HepG2 (cell line): Measurements from ENCODE around the gene IZUMO2. TPM values are rescaled to one million over a fixed set of nuclear protein-coding genes. Genes with fewer than 3 reads are reported as not detected.
"Not testable (repeated sequence)": the region's sequence is repeated elsewhere in the genome, so short reads cannot be mapped to it uniquely, and the experiment has no call there.

Source experiments
- ATAC-seq: fragments of 200-7000 bp; cut with Tn5 transposase; 3 replicates; pipeline ENCODE4 v1.9.1; 2020; ENCODE audit warnings: mild to moderate bottlenecking, moderate library complexity
- BruUV-seq: library from RNA; stranded (reverse); fragments of 400-500 nt; replicated peaks from 2 replicates; lab custom pipeline; 2021; lab: Mats Ljungman, UMichigan
- CTCF ChIA-PET: fragments of 300-600 bp; formaldehyde crosslinking; extraction: SDS; loops from one replicate; lab custom pipeline; 2021; ENCODE audit warnings: low total read pairs, inconsistent platforms, low intra/inter-chr PET ratio; lab: Yijun Ruan, JAX
- POLR2A ChIA-PET: fragments of 350-600 bp; sonication (Branson Sonifier 250); formaldehyde crosslinking; loops from one replicate; lab custom pipeline; 2020; ENCODE audit warnings: antibody characterized with exemption, inconsistent platforms; lab: Yijun Ruan, JAX
- DNase-seq: peaks from one replicate; pipeline ENCODE4 v3.0.0-alpha.2; 2015; ENCODE audit warnings: low spot score
- FAIRE-seq: peaks from 3 replicates; lab custom pipeline; 2011; peaks lifted over from hg19 to GRCh38; lab: Jason Lieb, UNC
- H2AFZ ChIP-seq: one replicate; pipeline ENCODE4 v1.6.1; 2011; ENCODE audit warnings: low read length, inconsistent platforms
- H3K27ac ChIP-seq: fragments of 300-600 bp; 3 replicates; pipeline ENCODE4 v1.8.0; 2011; ENCODE audit warnings: mixed run types, mild to moderate bottlenecking, mixed read lengths, low read length, inconsistent platforms; ENCODE audit not compliant: insufficient read depth; ENCODE audit errors: extremely low read length
- H3K27me3 ChIP-seq, 2 experiments: fragments of 200-600 bp in 1 of 2; 2 replicates in 1 of 2; 3 replicates in 1 of 2; pipeline versions ENCODE4 v1.6.0 to v1.8.0; 2011; ENCODE audit warnings: low read length in 2 of 2, mild to moderate bottlenecking in 2 of 2, moderate library complexity in 2 of 2, inconsistent platforms in 1 of 2; ENCODE audit not compliant: insufficient read depth in 2 of 2, control insufficient read depth in 1 of 2
- H3K36me3 ChIP-seq, 2 experiments: fragments of 200-600 bp in 1 of 2; replicated peaks in 1 of 2; 2 replicates in 1 of 2; 3 replicates in 1 of 2; pipeline versions ENCODE4 v1.5.1 to v1.8.0; 2011; ENCODE audit warnings: low read length in 2 of 2, inconsistent platforms in 1 of 2; ENCODE audit not compliant: insufficient read depth in 2 of 2, control insufficient read depth in 1 of 2
- H3K4me1 ChIP-seq: 2 replicates; pipeline ENCODE4 v1.5.1; 2012; ENCODE audit warnings: low read length, inconsistent platforms; ENCODE audit not compliant: insufficient read depth
- H3K4me2 ChIP-seq: 2 replicates; pipeline ENCODE4 v1.6.0; 2011; ENCODE audit warnings: low read depth, low read length, inconsistent platforms
- H3K4me3 ChIP-seq, 3 experiments: fragments of 200-600 bp in 1 of 3; sonication (generic), shearing (Covaris generic) in 1 of 3; replicated peaks in 1 of 3; 2 replicates each; pipeline ENCODE4 v1.5.1; 2011 to 2016; ENCODE audit warnings: low read length in 3 of 3, inconsistent platforms in 2 of 3, low read depth in 2 of 3, mild to moderate bottlenecking in 2 of 3, control low read depth in 1 of 3, mixed read lengths in 1 of 3; ENCODE audit not compliant: insufficient read depth in 1 of 3
- H3K79me2 ChIP-seq: one replicate; pipeline ENCODE4 v1.6.1; 2011; ENCODE audit warnings: low read length, inconsistent platforms; ENCODE audit not compliant: insufficient read depth
- H3K9ac ChIP-seq: 2 replicates; pipeline ENCODE4 v1.6.0; 2011; ENCODE audit warnings: mild to moderate bottlenecking, low read depth, low read length, inconsistent platforms; ENCODE audit not compliant: insufficient read depth
- H3K9me3 ChIP-seq: 2 replicates; pipeline ENCODE4 v1.5.1; 2012; ENCODE audit warnings: mild to moderate bottlenecking, low read length
- H4K20me1 ChIP-seq: 2 replicates; pipeline ENCODE4 v1.6.0; 2011; ENCODE audit warnings: inconsistent platforms, mild to moderate bottlenecking, low read length, moderate library complexity; ENCODE audit not compliant: insufficient read depth
- ATM ChIP-seq: fragments of 450-650 bp; IDR thresholded peaks from 2 replicates; pipeline ENCODE4 v1.7.1; 2017; ENCODE audit warnings: mild to moderate bottlenecking, borderline replicate concordance
- FOXA1 ChIP-seq, 2 experiments: fragments of 450-650 bp in 1 of 2; sonication (generic) in 1 of 2; formaldehyde crosslinking in 1 of 2; IDR thresholded peaks; 2 replicates each; pipeline versions ENCODE4 v1.4.0 to v1.6.1; 2016 to 2020; ENCODE audit warnings: missing genetic modification reagents in 1 of 2
- FOXK2 ChIP-seq: fragments of 450-650 bp; IDR thresholded peaks from 2 replicates; pipeline ENCODE4 v1.6.1; 2016
- HNRNPK ChIP-seq: fragments of 200-400 bp; formaldehyde crosslinking; IDR thresholded peaks from 2 replicates; pipeline ENCODE4 v1.6.1; 2018; ENCODE audit warnings: low read length, low read depth, moderate library complexity, mild to moderate bottlenecking; ENCODE audit not compliant: poor library complexity, severe bottlenecking
- IKZF1 ChIP-seq: fragments of 450-650 bp; IDR thresholded peaks from 2 replicates; pipeline ENCODE4 v1.7.1; 2016
- NFRKB ChIP-seq: fragments of 450-650 bp; IDR thresholded peaks from 2 replicates; pipeline ENCODE4 v1.6.1; 2017
- NONO ChIP-seq, 2 experiments: fragments of 450-650 bp in 1 of 2; sonication (generic) in 1 of 2; formaldehyde crosslinking in 1 of 2; IDR thresholded peaks in 1 of 2; conservative IDR thresholded peaks in 1 of 2; 2 replicates each; pipeline versions ENCODE4 v1.6.1 to v1.8.0; 2017 to 2022; ENCODE audit warnings: mild to moderate bottlenecking in 1 of 2, missing genetic modification reagents in 1 of 2, moderate library complexity in 1 of 2
- SOX6 ChIP-seq, 2 experiments: fragments of 450-650 bp in 1 of 2; sonication (generic) in 1 of 2; formaldehyde crosslinking in 1 of 2; IDR thresholded peaks; 2 replicates each; pipeline versions ENCODE4 v1.4.0 to v1.6.1; 2017 to 2020; ENCODE audit warnings: antibody characterized with exemption in 1 of 2, mild to moderate bottlenecking in 1 of 2, missing genetic modification reagents in 1 of 2
- TARDBP ChIP-seq: sonication (generic); formaldehyde crosslinking; IDR thresholded peaks from 2 replicates; pipeline ENCODE4 v1.8.0; 2022; ENCODE audit warnings: mild to moderate bottlenecking, missing genetic modification reagents
- ZNF724P ChIP-seq: sonication (generic); formaldehyde crosslinking; IDR thresholded peaks from 2 replicates; pipeline ENCODE4 v1.8.0; 2022; ENCODE audit warnings: missing genetic modification reagents, borderline replicate concordance
- WGBS: methylation state at CpG from one replicate; pipeline ENCODE4 v1.1.6; 2017; ENCODE audit warnings: low lambda C conversion rate; 5-methylcytosine and 5-hydroxymethylcytosine counted together
- in situ Hi-C: cut with HindIII; loops from 2 replicates; pipeline ENCODE4 v1.10.0; 2017; ENCODE audit warnings: low pct_unique_long_range_greater_than_20kb; ENCODE audit not compliant: extremely low pct_ligation_motif_present
- intact Hi-C: fragments of 100-400 bp; cut with micrococcal nuclease; formaldehyde crosslinking; loops from one replicate; pipeline ENCODE4 v1.10.0; 2022; ENCODE audit not compliant: unreplicated experiment
- polyA plus RNA-seq, 8 experiments: library from polyadenylated mRNA; depleted of rRNA in 3 of 8; stranded (reverse) in 7 of 8; unstranded in 1 of 8; fragments of >200 nt; fragmentation: Illumina TruSeq in 4 of 8; extraction: Trizol in 4 of 8; gene quantifications; 2 replicates each; pipeline versions ENCODE4 v1.2.1 to v1.2.3, GENCODE V29; 2011 to 2016; ENCODE audit warnings: low read depth in 4 of 8, missing spikeins in 1 of 8, mixed read lengths in 1 of 8; ENCODE audit not compliant: insufficient read depth in 1 of 8
- total RNA-seq, 5 experiments: library from RNA; depleted of rRNA; stranded (reverse); fragments of >200 nt; fragmentation: Illumina TruSeq; extraction: Trizol; gene quantifications; 2 replicates each; pipeline ENCODE4 v1.2.3, GENCODE V29; 2016; ENCODE audit warnings: low read depth in 1 of 5
- TF ChIP-seq, protein P1 (sequence below), 2 experiments: fragments of 450-650 bp in 1 of 2; sonication (generic) in 1 of 2; formaldehyde crosslinking in 1 of 2; IDR thresholded peaks; 2 replicates each; pipeline versions ENCODE4 v1.6.1 to v1.8.0; 2016 to 2022; ENCODE audit warnings: antibody characterized with exemption in 1 of 2, mild to moderate bottlenecking in 1 of 2, missing genetic modification reagents in 1 of 2
- TF ChIP-seq, protein P2 (sequence below): IDR thresholded peaks from 2 replicates; pipeline ENCODE4 v1.6.1; 2016; ENCODE audit warnings: control low read depth

Gene IZUMO2
- total and polyA plus RNA-seq, 2 of the 13 experiments (the other 11 are each of a cell fraction or from before 2014, with no cell fraction given), result not detected

DNA sequence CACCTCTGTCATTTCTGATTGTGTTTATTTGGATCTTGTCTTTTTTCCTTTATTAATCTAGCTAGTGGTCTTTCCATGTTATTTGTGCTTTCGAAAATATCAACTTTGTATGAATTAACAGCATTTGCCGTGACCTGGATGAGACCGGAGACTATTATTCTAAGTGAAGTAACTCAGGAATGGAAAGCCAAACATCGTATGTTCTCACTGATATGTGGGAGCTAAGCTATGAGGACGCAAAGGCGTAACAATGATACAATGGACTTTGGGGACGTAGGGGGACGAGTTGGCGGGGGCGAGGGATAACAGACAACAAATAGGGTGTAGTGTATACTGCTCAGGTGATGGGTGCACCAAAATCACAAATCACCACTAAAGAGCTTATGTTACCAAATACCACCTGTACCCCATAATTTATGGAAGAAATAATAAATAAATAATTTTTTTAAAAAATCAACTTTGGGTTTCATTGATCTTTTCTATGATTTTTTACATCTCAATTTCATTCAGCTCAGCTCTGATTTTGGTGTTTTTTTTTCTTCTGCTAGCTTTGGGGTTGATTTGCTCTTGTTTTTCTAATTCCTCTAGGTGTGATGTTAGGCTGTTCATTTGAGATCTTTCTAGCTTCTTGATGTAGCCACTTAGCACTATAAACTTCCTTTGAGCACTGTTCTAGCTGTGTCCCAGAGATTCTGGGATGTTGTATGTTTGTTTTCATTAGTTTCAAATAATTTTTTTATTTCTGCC is 27.1 kb downstream of the IZUMO2 start:
- intact Hi-C loops; H4K20me1 ChIP-seq; FAIRE-seq; POLR2A ChIA-PET; DNase-seq; H3K79me2 ChIP-seq; H3K27ac ChIP-seq; H2AFZ ChIP-seq; H3K36me3 ChIP-seq; ATAC-seq; CTCF ChIA-PET; H3K9ac ChIP-seq; in situ Hi-C loops; BruUV-seq; H3K27me3 ChIP-seq; H3K9me3 ChIP-seq; H3K4me3 ChIP-seq; TF ChIP-seq FOXA1 (CRISPR knock-in tag; IDR thresholded peaks at IDR 0.05); NONO (CRISPR knock-in tag; conservative IDR thresholded peaks at IDR 0.05); SOX6 (CRISPR knock-in tag; IDR thresholded peaks at IDR 0.05): not testable (repeated sequence)
- Histone ChIP-seq H3K4me2 (peak overlapping the region; percentile 62; the same call in 1 of the 2 replicates), H3K4me1 (peaks cover 13% of the 10 kb centered on the region)
- WGBS, result 61% methylated on average over 10 of the region's 10 CpGs
- TF ChIP-seq ZNF724P (CRISPR knock-in tag), result 0 out of 2 replicates have a peak, but pooled peaks have one; percentile 32
- TF ChIP-seq ATM, result peak; percentile 68; the same call in 1 of the 2 replicates
- peak; percentile 39; the same call in 1 of the 2 replicates for TF ChIP-seq FOXK2
- 0 out of 2 replicates have a peak, but pooled peaks have one; percentile 32 for TF ChIP-seq TARDBP
- TF ChIP-seq NFRKB, result 0 out of 2 replicates have a peak, but pooled peaks have one; percentile 38
- peak; percentile 45 for TF ChIP-seq HNRNPK
- TF ChIP-seq FOXA1 (IDR thresholded peaks at IDR 0.05), result peak; percentile 26; the same call in 1 of the 2 replicates
- TF ChIP-seq, protein P1, sequence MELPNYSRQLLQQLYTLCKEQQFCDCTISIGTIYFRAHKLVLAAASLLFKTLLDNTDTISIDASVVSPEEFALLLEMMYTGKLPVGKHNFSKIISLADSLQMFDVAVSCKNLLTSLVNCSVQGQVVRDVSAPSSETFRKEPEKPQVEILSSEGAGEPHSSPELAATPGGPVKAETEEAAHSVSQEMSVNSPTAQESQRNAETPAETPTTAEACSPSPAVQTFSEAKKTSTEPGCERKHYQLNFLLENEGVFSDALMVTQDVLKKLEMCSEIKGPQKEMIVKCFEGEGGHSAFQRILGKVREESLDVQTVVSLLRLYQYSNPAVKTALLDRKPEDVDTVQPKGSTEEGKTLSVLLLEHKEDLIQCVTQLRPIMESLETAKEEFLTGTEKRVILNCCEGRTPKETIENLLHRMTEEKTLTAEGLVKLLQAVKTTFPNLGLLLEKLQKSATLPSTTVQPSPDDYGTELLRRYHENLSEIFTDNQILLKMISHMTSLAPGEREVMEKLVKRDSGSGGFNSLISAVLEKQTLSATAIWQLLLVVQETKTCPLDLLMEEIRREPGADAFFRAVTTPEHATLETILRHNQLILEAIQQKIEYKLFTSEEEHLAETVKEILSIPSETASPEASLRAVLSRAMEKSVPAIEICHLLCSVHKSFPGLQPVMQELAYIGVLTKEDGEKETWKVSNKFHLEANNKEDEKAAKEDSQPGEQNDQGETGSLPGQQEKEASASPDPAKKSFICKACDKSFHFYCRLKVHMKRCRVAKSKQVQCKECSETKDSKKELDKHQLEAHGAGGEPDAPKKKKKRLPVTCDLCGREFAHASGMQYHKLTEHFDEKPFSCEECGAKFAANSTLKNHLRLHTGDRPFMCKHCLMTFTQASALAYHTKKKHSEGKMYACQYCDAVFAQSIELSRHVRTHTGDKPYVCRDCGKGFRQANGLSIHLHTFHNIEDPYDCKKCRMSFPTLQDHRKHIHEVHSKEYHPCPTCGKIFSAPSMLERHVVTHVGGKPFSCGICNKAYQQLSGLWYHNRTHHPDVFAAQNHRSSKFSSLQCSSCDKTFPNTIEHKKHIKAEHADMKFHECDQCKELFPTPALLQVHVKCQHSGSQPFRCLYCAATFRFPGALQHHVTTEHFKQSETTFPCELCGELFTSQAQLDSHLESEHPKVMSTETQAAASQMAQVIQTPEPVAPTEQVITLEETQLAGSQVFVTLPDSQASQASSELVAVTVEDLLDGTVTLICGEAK (IDR thresholded peaks at IDR 0.05), result peak; percentile 34; the same call in 1 of the 2 replicates
- TF ChIP-seq, protein P1 (CRISPR knock-in tag; IDR thresholded peaks at IDR 0.05), result not testable (repeated sequence)
- TF ChIP-seq NONO (IDR thresholded peaks at IDR 0.05), result peak; percentile 72; the same call in 1 of the 2 replicates
- TF ChIP-seq, protein P2, sequence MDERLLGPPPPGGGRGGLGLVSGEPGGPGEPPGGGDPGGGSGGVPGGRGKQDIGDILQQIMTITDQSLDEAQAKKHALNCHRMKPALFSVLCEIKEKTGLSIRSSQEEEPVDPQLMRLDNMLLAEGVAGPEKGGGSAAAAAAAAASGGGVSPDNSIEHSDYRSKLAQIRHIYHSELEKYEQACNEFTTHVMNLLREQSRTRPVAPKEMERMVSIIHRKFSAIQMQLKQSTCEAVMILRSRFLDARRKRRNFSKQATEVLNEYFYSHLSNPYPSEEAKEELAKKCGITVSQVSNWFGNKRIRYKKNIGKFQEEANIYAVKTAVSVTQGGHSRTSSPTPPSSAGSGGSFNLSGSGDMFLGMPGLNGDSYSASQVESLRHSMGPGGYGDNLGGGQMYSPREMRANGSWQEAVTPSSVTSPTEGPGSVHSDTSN (CRISPR knock-in tag), result peak; percentile 52; the same call in 1 of the 2 replicates
- TF ChIP-seq SOX6 (IDR thresholded peaks at IDR 0.05), result peak; percentile 94; the same call in 1 of the 2 replicates
- TF ChIP-seq IKZF1, result peak; percentile 88; the same call in 1 of the 2 replicates
